ENCODE measurements around the gene NMT1.
A peak's percentile ranks its signal among the peaks of the same experiment; 100 is the strongest.

NMT1 gene

GRCh38 chr17:45060797-45061605, at the start of gene NMT1:
Gene NMT1 (plus strand): TSS chr17:45061317. CDS start chr17:45061330, 13 bp downstream.
- peak; percentile 98 for DNase-seq

GRCh38 chr17:45011767-45012166, 49.4 kb upstream of the NMT1 start:
- no peak for DNase-seq

DNA sequence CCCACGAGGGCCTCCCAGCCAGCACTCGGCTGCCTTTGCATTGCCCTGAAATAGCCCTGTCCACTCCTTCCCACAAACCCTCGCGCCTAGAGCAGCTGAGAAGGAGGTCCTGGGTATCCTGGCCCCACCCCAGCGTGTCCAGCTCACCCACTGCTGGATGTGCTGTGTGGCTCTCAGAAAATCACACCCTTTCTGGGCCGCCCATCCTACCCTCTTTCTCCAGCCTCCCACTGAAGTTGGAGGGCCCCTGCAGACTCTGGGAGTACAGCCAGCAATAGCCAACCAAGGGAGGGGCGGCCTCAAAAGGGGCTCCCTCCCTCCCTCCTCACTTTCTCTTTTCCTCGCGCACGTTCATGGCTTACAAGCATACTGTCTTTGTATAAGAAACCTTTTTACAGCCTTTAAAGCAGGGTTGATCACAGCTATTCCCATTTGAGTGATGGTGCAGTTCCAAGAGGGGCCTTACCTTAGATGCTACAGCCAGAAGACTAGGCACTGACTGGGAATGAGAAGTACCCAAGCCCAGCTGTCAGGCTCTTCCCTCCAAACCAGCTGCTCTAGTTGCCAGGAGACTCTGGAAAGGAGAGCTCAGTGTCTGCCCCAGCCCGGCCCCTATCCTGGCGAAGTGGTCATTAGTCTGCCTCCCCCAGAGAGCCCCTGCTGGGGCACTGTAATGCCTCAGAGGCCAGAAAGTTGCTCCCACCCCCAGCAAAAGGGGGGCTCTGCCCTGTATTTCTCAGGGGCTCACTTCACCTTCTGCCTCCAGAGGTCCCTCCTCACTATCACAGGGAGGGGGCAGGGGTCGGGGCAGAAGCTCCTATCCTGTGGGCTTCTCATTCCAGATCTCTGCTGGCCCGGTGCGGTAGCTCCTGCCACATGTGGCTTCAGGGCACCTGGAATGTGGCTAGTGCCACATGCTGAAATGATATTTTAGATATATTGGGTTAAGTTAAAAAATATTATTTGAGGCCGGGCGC, 47.8 kb upstream of the NMT1 start:
- DNase-seq, result no peak

GRCh38 chr17:45016237-45016636, 44.9 kb upstream of the NMT1 start:
- DNase-seq, result no peak

- no peak for DNase-seq
Measured at GRCh38 chr17:45016823-45017222, 44.3 kb upstream of the NMT1 start.

DNA sequence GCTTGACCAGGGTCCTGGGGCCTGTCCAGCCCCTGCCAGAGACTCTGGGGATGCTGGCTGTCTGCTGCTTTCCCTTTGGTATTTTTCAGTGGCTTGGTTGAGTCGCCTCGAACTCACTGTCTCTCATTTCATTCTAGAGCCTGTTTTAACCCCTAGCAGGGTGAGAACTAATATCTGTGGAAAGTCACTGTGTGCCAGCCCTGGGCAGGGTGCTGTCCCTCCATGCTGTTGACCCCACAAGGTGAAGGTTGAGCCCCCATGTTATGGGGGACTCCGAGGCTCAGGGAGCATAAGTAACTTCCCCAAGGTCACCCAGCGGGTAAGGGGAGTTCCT, 42.6 kb upstream of the NMT1 start:
- no peak for DNase-seq

DNA sequence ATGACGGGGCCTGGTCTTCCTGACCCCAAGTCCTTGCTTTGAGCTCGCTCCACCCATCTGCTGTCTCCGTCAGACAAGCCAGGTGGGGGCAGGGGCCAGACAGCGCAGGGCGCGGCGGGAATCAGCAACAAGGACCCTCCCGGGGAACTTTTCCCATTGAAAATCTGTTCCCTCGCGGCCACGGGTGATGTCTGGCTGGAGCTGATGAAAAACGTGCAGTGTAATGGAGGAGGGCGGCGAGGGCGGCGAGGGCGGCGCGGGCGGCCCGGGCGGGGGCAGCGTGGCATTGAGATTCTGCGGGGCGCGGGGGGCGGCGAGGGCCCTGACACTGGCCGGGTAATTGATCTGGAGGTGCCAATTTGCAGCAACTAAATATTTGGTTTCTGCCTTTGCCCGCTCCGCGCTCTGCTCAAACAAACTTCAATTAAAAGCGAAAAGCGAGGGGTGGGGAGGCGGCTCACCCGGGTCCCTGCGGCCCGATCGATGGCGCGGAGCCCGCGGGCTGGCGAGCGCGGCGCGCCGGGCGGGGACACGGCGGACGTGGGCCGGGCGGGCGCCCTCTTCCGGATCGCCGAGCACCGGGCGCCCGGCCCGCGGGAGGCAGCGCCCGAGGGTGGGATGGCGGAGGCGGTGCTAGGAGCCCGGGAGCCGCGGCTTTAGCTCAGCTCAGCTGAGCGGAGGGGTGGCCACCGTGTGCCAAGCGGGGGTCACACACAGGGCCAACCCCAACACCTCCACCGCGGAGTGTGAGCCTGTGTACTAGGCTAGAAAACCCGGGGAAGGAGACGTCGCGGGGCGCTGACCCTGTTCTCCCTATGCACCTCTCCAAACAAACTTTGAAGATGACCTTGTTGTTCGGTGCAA, 42.0 kb upstream of the NMT1 start:
- peak; percentile 52 for DNase-seq

DNA sequence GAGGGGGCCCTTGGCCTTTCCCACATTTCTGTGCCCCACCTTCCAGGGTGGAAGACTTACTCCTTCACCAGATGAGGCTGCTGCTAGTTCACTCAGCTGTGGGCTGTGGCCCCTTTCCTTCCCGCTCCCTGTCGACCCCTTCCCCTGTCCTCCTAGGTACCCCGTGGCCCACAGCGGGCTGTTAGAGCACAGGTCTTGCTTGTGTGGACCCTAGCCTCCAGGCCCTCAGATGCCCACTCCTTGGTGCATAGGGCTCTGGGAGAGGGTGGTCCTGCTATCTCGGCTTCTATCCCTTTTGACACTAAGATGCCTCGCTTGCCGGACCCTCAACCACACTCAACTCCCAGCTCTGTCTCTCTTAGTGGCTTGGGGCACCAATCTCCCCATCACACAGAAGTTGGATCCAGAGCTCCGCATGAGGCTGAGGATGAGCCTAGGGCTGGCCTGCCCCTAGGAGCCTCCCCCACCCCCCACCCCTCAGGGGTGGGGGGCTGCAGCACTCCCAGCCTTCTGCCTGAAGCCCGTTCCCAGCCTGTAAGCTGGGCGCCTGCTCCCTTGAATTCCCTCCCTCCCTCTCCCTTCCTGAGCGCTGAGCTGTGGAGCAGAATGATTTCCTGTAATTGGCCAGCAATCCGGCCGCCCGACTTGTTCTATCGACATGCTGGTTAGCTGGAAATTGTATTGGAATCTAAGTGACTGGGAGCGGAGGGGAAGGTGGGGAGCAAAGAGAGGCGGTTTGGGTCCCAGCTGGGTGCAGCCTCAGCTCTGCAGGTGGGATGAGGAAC, 40.6 kb upstream of the NMT1 start:
- DNase-seq, result no peak

GRCh38 chr17:45021607-45022287, 39.4 kb upstream of the NMT1 start:
- DNase-seq, result peak; percentile 56

DNA sequence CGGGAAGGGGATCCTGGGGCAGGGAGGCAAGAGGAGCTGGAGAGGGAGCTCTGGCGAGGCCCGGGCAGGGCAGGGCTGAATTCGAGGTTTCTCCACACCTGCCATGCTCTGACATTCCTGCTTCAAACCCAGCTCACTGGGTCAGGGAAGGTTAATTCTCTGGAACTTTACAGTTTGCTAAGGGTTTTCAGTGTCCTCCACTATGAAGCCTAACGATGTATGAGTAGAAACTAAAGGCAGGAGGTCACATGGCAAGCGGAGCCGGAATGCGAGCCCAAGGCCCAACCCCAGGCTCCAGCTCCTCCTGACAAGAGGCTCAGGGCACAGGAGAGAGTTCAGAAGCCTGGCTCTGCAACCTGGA, 38.8 kb upstream of the NMT1 start:
- no peak for DNase-seq

DNA sequence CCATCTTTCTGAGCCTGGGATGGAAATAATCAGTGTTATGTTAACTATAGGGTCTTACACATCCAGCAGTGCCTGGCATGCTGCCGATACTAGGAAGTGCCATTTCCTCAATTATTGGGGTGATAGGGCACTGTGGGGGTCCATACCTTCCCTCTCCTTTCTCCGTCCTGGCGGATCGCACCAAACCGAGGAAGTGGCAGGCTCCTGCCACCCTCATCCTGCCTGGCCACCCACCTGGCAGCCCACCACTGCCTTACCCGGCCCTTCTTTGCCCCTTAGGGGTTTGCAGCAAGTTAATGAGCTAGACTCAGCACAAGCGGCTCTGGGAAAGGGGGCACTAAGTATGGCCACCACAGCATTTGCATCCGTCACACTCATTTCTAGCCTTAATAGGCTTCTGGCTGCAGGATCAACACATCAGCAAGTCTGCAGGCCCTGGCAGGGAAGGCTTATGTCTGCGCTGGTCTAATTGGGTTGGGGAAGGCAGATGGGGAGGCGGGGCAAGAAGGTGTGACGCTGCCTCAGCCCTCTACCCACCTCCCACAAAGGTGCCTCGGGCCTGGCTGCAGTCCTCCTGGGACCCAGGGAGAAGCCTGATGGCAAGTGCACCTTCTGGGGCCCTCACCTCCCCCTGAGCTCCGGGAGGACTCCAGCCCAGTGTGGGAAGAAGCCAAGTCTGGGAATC, 38.3 kb upstream of the NMT1 start:
- DNase-seq, result no peak

DNA sequence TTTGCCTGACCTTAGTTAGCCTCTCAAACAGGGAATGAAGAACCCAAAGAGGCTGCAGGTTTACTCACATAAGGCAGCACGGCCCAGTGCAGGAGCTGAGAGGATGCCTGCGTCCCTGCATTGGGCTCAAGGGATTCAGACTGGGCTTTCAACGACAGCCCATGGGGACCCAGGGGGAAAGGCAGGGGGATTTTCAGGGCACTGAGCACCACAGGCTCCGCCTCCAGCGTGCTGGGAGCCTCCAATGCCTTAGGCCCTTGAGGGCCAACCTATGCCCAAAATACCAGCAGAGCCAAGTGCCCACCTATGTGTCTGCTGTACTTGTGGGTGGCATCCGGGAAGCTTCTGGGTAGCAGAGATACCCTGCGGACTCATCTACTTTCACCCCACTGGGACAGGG, 32.0 kb upstream of the NMT1 start:
- DNase-seq, result no peak

- DNase-seq, result no peak
Measured at GRCh38 chr17:45029758-45030423, 31.2 kb upstream of the NMT1 start.

DNA sequence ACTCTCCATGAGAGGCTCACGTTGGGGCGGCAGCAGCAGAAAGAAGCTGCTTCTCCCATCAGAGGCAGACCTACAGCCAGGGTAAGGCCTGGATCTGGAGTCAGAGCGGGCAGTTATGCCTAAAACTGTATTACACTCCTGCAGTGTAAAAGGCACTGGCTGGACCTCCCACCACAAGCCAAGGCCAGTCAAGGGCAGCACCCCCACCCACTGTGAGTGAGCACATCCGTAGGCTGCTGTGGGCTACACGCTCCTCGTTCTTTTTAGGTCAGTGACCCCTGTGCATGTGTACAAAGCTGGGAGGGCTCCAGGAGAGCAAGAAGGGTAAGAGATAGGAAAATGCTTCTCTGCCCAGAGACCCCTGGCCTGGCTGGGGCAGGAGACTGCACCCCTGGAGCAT, 30.4 kb upstream of the NMT1 start:
- no peak for DNase-seq

DNA sequence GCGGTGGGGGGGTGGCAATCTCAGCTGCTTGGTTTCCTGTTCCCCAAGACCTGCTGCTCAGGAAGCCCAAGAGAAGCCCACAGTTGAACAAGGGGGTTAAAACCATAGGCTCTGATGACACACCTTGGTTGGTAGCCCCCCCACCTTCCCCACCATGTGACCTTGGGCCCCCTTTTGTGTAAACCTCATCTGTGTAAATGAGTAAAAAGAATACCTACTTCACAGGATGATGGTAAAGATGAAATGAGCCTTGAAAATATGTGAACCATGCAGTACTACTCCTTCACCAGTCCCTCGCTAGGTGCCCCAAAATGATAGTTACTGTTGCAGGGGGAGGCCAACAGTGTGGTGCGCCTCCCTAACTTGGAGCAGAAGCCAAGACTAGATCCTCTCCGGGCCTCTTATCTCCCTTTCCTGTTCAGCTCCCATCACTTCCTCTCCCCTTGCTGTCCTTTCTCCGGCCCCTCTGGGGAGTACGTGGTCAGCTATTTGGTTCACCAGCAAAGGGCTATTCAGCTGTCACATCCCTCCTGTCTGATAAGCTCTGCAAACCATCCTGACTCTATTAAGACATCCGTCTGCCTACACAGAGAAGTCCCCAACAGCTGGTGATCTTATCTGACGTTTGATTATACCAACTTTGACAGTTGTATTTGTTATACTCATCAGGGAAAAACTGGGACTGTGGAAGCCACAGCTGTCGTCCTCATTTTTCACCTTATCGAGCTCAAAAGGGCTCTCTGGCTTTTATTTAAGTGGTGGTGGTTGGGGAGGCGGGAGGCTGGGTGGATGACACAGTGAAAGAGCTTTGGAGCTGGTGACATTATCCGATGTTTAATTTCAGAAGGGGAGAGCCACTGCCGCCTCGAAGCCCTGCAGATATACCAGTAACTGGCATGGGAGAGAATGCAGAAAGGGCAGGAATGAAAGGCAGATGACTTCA, 29.6 kb upstream of the NMT1 start:
- DNase-seq, result no peak

DNA sequence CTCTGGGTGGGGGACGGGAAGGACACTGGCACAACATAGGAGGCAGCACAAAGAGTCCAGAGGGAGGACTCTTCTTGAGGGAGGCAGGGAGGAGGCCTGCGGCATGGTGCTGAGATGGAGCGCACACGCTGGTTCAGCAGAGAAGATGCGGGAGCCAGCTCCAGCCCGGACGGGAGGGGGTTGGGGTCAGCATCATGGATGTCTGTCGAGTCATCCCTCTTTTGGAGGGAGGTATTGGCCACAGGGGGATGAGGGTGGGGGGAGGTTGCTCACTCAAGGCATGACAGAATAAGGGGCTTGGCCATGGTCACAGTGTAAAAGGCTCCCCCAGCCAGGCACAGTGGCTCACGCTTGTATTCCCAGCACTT, 29.0 kb upstream of the NMT1 start:
- no peak for DNase-seq

- no peak for DNase-seq
Measured at GRCh38 chr17:45034599-45034998, 26.5 kb upstream of the NMT1 start.

DNA sequence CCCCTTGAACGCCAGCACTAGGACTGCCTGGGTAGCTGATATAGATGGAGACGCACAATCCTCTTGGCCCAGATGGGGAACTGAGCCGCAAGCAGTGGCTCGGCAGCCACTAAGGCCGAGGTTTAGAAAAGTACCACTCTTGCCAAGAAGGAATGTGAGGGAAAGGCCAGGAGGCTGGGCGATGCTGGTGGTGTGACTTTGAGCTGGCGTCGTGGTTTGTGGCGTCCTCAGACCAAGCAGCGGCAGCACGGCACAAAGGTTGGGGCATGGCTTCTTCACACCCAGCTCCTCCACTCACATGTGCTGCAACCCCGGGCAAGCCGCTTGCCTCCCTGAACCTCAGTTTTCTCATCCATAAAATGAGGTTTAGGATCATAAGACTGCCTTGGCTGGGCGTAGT, 25.3 kb upstream of the NMT1 start:
- no peak for DNase-seq

GRCh38 chr17:45036691-45037090, 24.4 kb upstream of the NMT1 start:
- no peak for DNase-seq
